Stimulated activated CD4-positive, alpha-beta T cell treated with anti-CD3 and anti-CD28 coated beads, Interleukin-15, amount 100 ng/mL, for 24 hours (primary cell): ENCODE data around the gene ABCC4.

ENCODE experiments used
- DNase-seq: peaks from one replicate; pipeline ENCODE4 v3.0.0-alpha.2; 2020

Gene ABCC4

DNA sequence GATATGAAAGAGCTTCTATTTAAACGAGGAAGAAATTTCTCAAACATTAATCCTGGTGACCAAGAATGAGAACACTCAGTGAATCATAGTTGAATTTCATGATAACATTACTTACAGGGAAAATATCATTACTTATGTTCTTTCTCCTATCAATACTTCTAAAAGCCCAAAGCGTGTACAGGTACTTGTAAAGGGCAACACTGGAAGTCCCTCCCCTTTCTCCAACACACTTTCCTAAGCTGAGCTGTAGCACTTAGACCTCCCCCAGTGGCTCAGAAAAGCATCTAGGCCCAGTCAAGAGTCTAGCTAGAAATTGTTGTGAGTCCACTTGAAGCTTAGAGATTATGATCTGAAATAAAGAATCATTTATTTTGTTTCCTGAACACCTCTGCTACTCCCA lies 150.7 kb downstream of the ABCC4 start:
- DNase-seq: no peak

DNA sequence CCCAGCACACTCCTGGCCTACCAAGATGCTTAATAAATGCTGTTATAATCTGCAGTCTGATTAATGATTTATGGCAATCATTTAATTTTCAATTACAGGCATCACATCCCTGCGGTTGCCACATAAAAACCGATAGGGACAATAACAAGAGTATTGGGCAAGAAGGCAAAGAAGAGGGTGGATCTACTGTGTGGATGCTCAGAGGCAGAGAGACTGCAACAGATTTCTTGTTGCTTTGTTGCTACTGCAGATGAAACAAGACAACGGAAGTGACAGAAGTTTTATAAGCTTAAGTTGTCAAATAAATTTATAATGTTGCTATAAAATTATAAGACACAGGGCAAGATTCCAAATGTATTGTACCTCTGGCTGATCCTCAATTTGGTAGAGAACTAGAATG lies 154.8 kb downstream of the ABCC4 start:
- DNase-seq: no peak

DNA sequence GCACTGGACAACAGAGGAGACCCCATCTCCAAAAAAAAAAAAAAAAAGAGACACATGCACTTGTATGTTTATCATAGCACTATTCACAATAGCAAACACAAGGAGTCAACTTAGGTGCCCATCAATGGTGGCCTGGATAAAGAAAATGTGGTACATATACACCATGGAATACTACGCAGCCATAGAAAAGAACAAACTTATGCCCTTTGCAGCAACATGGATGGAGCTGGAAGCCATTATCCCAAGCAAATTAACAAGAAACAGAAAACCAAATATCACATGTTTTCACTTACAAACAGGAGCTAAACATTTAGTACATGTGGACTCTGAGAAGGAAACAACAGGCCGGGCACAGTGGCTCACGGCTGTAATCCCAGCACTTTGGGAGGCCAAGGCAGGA lies 155.7 kb downstream of the ABCC4 start:
- DNase-seq: no peak

DNA sequence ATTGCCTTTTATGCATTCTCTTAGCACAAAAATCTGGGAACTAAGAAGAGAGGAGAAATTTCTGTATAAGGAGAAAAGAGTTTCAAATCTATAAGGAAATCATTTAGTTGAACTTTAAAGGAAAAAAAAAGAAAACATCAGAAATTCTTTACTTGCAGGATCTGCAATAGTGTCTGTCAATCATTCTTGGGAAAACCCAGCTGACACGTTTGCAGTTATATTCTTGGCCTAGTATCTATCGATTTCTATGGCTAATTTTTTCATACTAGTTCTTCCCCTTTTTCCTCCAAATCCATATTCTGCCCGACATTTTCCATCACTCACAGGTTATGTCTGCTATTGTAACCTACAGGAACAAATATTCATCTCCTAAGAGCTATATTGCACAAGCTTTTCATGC lies 160.7 kb downstream of the ABCC4 start:
- no peak for DNase-seq

DNA sequence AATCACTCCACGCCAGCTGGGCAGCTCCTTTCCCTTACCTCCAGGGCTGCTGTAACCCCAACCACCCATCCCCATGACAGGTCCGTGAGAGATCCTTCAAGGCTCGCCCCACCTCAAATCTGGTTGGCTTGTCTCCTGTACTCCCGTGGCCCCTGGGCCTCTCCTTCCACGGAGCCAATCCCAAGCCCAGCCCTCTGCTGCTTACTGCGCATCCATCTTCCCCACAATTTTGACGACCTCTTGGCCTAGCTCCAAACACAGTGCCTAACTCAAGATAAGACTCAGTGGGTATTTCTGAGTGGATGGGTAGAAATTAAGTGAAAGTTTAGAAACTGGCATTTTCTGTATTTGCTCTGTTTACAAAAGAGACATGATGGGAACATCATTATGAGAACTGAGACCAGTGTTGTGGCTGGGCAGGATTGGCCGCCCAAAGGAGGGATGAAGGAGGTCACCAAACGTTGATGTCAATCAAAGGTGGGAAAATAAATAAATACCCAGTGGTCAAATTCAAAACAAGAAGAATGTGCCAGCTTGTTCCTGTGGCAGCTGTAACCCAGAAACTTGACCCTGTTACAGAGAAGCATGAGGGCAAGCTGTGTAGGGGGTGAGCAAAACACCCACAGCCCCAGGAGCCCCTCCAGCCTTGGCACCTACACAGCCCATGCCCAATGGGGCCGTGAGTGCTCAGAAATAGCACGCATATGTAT lies 162.2 kb downstream of the ABCC4 start:
- no peak for DNase-seq

DNA sequence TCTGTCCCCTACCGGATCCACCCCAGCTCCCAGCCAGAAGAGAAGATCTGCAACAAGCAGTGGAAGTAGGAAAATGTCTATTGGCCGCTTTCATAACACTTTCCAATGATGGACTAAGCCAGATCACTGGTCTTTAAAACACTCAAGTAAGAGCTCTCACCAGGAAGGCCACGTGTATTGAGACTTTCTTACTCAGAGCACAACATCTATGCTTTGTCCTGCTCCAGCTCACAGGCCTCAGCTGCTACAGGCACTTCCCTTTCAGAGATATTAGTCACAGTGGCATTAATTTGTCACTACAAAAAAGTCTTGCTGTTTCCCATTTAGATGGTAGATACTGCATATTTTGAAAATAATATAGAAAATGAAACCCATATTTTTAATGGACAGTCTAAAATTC lies 164.2 kb downstream of the ABCC4 start:
- no peak for DNase-seq

DNA sequence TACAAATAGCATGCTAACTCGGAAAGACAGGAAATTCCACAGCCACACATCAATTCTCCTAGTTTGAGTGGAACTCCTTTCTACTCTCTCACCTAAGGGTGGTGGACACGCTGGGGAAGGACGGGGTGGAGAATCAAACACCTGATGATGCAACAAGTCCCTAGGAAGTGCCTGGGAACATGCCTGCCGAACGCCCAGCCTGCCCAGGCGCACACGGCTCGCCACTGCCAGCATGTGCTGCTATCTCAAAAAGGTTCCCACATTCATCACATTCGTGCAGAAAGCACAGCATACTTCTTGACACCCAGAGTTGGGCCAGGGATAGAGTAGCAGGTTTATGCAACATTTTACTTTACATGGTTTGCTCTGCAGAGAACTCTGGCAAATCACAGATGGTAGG lies 164.6 kb downstream of the ABCC4 start:
- no peak for DNase-seq

DNA sequence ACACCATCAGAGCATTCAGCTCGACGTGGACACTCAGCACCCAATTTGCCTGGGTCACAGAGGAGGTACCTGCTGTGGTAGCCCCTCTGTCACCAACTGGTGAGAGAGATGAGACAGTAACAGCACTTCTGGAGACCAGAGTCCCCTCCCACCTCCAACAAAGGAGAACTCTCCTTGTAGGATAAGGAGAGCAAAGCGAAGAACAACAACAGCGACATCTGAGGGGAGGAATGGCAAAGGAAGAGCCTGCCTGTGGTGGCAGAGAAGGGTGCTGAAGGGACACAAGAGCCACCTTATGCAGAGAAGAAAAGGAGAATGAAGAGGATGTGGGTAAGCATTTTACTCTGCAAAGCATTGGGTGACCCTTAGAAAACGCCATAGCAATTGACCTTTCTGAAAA lies 167.8 kb downstream of the ABCC4 start:
- DNase-seq: no peak

DNA sequence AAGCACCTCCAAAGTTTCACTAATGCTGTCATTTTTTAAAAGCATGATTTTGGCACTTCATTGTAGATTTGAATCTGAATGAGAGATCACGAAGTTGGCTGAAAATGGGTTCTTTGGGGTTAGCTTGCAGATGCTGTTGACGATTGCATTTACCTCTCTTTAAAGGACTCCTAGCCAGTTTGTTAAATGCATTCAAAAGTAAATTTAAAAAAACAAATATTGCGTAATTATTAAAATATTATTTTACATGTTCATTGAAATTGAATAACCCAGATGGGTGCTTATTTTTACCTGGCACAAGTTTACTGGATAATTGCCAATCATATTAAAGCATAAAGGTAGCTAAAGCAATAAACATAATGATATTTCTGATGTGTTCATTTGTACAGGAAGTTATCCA lies 172.2 kb downstream of the ABCC4 start:
- DNase-seq: no peak

DNA sequence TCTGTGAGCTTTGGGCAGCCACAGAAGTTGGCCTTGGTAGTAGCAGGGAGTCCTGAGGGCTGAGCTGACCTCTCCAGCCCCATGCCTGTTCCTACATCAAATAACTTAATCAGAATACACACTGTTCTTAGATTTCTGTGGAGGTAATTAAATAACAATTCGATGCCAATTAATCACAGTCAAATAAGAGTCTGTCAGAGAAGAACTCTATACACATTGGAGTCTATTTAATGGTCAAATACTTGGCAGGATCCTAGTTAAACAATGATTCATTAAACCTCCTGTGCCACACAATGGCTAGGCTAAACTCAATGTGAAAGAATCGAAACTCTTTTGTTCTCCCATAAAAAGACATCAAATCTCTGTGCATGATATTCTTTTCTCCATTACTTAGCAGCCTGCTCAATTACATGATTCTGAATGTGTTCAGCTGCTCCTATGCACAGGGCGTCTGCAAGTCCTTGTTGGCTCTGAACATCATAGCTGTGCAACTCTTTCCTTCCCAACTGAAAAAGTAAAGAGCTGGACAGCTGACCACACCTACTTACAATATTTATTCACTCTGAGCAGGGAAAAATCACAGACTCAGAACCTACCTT lies 173.1 kb downstream of the ABCC4 start:
- no peak for DNase-seq

DNA sequence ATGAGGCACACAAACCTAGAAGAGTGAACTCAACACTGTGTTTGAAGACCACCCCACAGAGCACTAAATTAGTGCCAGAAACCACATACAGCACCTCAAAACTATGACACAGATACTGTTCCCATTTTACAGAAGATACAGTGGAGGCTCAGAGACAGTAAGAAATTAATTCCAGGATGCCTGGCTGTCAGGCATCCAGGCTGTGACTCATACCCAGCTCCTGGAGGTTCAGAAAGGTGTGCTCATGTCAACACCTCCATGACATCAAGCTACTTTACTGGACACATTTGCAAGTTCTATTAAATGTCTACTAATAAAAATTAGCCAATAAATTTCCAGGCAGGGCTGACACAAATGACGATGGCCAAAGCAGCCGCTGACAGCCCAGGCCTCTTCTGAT lies 176.3 kb downstream of the ABCC4 start:
- no peak for DNase-seq

DNA sequence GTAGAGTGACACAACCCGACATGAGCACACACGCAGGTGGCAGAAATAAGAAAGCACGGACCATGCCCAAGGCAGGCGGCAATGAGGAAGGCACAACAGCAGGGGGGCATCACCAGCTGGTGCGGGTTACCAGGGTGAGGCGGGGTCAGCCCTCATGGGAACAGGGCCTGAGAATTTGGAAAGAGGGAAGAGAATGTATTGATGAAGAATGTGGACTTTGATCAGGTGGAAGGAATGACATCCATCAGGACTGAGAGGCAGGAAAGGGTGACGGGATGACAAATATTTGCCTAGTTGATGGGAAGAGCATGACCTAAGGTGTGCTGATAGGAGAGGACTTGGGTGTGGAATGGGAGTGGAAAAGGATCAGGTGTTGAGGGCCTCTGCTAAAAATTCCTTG lies 177.5 kb downstream of the ABCC4 start:
- no peak for DNase-seq

DNA sequence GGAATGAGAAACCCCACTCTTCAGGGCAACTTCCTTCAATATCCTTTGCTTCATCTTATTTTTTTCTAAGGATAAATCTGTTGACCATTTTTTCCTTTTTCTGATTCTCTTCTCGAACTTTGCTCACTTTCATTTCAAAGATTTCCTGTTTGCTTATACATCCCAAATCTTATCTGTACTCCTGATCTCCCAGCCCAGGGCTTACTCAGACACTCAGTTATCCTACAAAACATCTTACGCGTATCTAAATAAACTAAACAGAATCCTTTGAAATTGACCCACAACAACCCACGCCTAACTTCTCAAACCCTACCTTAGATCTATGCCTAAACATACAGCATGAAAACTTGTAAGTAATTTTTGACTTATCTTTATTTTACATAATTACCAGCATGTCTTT lies 179.2 kb downstream of the ABCC4 start:
- no peak for DNase-seq

DNA sequence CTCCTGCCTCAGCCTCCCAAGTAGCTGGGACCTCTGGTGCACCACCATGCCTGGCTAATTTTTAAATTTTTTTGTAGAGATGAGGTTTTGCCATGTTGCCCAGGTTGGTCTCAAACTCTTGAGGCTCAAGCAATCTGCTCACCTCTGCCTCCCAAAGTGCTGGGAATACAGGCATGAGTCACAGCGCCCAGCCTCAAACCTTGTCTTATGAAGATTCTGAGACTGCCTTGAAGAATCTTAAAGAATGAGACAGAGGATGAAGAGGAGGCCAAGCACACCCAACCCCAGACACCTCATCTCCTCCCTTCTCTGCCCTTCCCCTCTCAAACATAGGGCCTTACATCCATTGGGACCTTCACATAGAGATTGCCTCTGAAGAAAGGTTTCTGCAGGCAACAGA lies 179.7 kb downstream of the ABCC4 start:
- no peak for DNase-seq

DNA sequence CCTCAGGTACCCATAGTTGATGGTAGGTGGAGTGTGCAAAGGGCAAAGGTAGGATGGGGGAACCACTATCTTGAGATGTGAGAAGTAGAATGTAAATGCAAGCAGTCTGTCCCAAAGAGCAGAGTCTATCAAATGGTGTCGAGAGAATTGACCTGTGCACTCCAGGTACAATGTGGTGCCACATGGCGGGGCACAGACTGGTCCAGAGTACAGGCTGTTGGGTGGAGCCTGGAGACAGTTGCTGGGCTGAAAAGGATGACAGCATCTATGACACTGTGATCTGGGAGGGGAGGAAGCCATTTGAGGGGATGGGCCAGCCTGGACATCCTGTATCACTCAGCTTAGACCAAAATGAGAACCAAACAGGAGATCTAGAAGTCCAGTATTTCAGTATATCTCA lies 180.6 kb downstream of the ABCC4 start:
- no peak for DNase-seq

DNA sequence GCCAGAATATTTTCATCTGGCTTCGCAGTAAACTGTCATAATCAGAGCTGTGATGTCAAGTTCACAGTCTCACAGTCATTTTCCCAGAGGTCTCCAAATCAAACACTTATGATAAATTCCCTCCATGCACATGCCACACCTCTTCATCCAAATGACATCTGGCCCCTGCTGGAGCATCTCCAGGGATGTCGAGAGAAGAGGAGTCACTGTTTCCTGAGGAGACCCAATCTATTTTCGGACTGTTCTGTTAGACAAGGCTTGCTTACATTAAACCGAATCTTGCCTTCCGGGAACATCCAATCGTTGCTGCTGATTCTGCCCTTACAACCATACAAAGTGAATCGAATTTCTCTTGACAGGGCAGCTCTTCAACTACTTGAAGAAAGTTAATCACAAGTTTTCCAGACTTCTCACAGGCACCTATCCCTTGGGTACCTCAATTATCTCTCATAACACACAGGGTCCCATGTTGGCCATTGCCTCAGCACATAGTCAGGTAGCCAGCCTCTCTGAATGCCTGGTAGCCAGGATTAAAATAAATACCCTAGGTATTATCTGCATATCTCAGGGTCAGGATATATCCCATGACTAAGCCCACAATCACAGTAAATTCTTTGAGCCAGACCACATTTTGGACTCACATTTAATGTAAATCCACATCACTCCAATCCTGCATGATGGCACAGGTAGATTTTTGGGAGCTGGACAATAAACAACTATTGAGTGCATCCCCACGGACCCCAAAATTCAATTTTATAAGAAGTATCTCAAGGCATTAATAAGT lies 182.5 kb downstream of the ABCC4 start:
- DNase-seq: no peak

DNA sequence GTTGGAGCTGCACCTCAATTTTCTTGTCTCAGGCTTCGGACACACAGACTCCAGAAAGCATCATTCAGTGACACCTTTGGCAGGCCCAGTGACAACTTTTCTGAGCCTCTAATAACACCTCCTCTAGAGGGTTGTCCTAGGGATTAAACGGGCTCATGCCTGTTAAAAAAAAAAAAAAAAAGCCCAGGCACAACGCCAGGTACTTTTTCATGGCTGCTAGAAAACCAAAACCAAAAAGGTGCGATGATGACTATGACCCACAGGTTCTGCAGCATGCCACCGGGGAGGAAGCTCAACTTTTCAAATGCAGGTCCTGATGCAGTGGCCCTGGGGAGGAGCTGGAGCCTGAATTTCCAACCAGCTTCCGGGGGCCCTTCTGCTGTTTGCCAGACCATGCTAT lies 184.2 kb downstream of the ABCC4 start:
- DNase-seq: no peak

DNA sequence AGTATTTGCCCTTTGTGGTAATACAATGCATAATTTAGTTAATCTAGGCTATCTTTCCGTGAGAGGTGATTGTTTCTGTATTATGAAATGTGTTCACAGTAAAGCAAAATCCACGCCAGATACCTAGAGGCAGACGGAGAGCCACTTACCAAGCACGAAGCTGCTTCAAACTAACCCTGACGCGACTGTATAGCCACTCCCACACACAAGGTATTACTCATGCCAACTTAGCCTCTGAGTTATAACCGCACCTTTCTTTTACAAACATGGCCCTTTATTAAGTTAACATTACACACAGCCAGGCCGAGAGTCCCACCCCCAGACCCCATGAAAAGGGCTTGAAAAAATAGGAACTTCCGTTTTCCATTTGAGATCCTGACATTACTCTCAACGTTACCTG lies 185.7 kb downstream of the ABCC4 start:
- no peak for DNase-seq

DNA sequence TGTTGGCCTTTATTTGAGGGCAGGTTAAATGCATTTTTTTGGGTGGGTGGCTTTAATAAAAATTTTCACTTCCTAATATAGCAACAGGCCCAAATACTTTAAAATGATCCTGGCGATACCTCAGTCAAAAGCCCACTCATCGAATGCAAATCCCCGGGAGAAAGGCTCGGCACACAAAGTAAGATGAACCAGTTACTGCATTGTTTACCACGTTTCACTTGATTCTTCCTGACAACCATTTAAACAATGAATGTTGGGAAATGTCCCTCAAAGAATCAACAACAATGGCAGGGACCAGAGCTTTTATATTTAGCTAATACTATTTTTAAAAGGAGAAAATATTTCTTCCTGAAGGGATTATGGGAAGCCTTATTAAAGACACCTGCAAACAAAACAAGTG lies 187.7 kb downstream of the ABCC4 start:
- no peak for DNase-seq

DNA sequence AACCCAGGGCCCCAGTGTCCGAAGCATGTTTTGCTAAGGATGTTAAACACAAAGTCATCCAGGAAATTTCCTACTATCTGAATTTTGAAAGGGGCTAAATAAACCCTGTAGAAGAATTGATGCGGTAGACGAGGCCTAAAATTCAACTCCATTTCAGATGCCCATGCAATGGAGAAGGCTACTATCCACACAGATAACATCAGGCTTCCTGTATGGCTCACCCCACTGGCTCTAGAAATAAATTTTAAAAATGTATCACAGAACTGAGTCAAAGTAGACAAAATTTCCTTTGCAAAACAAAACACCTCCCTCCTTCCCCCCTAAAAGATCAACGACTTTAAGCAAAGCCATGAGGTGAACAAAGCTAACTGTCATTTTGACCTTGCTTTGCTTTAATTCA lies 188.4 kb downstream of the ABCC4 start:
- DNase-seq: no peak

DNA sequence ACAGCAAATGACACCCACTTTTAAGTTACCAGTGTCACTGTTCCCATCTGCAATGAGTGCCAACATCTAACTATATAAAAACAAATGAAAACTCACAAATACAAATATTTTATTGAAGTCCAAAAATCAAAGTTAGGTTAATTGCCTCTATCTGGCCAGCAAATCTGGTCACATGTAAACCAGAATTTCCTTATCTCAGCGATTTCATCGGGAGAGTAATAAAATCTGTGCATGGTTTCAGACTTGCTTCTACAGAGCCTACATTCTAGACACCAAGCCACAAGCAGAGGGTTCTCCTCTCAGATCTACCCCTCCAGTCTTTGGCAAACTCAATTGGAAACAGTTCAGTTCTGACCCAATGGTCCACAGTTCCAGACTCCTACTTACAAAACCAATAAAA lies 189.6 kb downstream of the ABCC4 start:
- DNase-seq: no peak

DNA sequence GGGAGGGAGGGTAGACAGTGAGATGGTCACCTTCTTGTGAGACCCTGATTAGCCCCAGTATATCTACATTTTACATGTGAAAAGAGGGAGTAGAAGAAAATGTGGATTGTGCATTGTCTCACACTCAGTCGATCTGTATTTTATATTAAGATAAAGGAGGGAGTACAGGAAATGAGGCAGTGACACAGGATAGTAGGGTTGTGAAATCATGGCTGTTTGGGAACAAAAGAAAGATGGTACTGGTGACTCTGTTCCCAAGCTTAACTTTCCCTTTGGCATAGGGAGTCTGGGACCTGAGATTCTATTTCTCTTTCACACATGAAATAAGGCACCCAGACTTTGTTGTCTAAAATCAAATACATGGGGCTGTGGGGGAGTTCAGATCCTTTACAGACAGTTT lies 194.7 kb downstream of the ABCC4 start:
- no peak for DNase-seq

DNA sequence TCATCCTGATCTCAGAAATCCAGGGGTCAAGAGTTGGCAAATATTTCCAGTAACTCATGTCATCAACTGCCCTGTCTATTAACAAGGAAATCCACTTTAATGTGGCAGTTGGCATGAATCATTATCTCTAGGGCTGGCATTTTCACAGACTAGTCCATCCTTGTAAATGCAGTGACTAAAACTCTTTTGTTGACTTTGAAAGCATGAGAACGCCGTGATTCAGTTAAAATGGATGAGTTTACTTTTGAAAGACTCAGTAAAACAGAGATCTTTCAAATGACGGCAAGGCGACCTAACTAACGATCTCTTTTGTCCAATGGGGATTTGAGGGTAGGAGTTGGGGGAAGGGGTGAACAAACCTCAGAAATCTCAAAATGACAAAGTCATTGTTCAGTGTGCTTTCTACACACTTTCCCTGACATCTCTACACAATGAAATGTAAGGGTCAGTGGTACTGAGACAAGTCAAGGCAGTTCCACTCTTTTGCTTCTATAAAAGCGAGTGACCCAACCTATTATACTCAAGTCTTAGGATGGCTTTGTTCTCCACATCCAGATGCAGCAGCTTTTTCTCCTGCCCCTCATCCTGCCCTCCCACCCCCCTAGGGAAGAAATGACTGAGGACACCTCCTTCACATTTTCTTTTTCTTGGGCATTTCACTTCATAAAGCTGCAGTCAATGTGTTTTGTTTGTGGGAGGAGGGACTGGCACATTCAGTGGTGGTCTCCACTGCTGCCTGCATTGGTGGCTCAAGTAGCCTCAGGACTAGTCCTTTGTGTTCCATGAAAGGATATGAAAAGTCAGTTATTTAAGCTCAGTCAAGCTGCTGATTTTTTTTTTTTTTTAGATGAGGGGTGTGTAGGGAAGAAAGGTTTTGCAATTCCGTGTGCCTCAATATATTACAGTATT lies 200.5 kb downstream of the ABCC4 start:
- no peak for DNase-seq
